ENCODE measurements around the gene CIITA.

GRCh38 chr16:10961231-10961630 lies 84.2 kb downstream of the CIITA start:
- TF ChIP-seq CREB1 (IDR thresholded peaks at IDR 0.05) = no peak
- no peak for TF ChIP-seq CREB1 (CRISPR knock-in tag; IDR thresholded peaks at IDR 0.05)
- TF ChIP-seq CHD1 (IDR thresholded peaks at IDR 0.05; ENCODE audit: low read length) = no peak
- no peak for TF ChIP-seq CTCF (IDR thresholded peaks at IDR 0.05 in 2 of 3, conservative IDR thresholded peaks at IDR 0.05 in 1 of 3; ENCODE audit: insufficient read depth in 2 of 3, low read depth in 1 of 3, low read length in 3 of 3)
- TF ChIP-seq ESRRA (IDR thresholded peaks at IDR 0.05; ENCODE audit: borderline replicate concordance, low read depth) = no peak
